ENCODE data around the gene ESF1. TPM values are rescaled to one million over a fixed set of nuclear protein-coding genes. Genes with fewer than 3 reads are reported as not detected.

ESF1 gene
- total RNA-seq, 4 donors from 2014 or later, result 3.1 to 18.0 (median 13.2) TPM

DNA sequence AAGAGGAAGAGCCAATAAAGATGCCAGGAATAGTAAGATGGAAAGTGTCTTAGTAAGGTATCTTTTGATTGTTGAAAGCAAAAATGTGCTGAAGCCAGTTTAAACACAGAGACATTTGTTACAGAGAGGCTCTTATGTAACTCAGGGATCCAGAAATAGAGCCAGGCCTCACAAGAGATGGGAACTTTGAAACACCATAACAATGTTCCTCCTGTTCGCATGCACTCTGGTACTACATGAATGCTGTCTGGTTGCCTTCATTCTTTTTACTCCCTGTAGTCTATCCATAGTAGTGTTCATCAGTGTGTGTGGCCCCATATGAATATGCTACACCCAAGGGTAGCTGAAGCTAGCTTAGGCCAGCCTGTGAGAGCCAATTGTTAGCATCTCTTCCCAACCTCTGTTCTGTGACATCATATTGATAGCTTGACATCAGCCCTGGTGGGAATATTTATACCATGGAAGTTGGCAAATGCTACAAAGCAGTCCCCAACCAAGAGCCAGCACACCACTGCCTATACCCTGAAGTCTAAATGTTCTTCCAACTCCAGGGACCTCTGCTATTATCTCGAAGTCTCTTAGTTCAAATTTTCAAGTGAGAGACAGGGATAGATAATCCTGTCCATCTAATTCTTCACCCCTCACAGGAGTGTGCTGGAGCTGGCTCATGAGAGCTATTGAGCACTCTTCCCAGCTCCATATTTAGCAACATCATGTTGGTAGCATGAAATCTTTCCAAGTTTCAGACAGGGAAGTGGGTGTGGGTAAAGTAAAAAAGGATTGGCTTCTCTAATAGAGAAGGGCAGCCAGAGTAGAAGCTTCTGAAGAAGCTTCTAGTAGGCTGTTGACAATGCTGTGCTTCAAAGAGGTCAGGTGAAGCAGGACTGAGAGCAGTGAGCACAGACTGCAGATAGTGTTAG lies 7.1 kb upstream of the ESF1 start:
- no peaks in the 10 kb centered on the region for H3K9me3 ChIP-seq
- no peak overlapping the region for H3K27ac ChIP-seq
- DNase-seq, result no peak
- H3K27me3 ChIP-seq, result no peaks in the 10 kb centered on the region
- intact Hi-C loops (cut with DNase I; ENCODE audit: low total_unique reads), result no loop called here
- no peak overlapping the region for H3K4me3 ChIP-seq
- no peaks in the 10 kb centered on the region for H3K36me3 ChIP-seq
- TF ChIP-seq POLR2A (IDR thresholded peaks at IDR 0.05) (no peak), CTCF (IDR thresholded peaks at IDR 0.05) (no peak)
- H3K4me1 ChIP-seq, result no peaks in the 10 kb centered on the region

GRCh38 chr20:13790708-13791107 lies 6.0 kb upstream of the ESF1 start:
- no peak overlapping the region for H3K4me3 ChIP-seq
- intact Hi-C loops (cut with DNase I; ENCODE audit: low total_unique reads), result no loop called here
- TF ChIP-seq POLR2A (IDR thresholded peaks at IDR 0.05) (no peak), CTCF (IDR thresholded peaks at IDR 0.05) (no peak)
- no peak for DNase-seq
- H3K9me3 ChIP-seq, result no peaks in the 10 kb centered on the region
- H3K27ac ChIP-seq, result no peak overlapping the region
- H3K27me3 ChIP-seq, result no peaks in the 10 kb centered on the region
- H3K36me3 ChIP-seq, result no peaks in the 10 kb centered on the region
- H3K4me1 ChIP-seq, result no peaks in the 10 kb centered on the region

GRCh38 chr20:13788167-13788834 lies 3.6 kb upstream of the ESF1 start:
- H3K27ac ChIP-seq, result no peak overlapping the region
- no peaks in the 10 kb centered on the region for H3K36me3 ChIP-seq
- TF ChIP-seq CTCF (IDR thresholded peaks at IDR 0.05) (peak; percentile 13 to 37 (median 25)), POLR2A (IDR thresholded peaks at IDR 0.05) (no peak)
- DNase-seq, result peak in 1 of 2 donors; percentile 18
- H3K27me3 ChIP-seq, result no peaks in the 10 kb centered on the region
- H3K4me1 ChIP-seq, result peaks cover 0 to 4% of the 10 kb centered on the region in 2 donors
- H3K4me3 ChIP-seq, result no peak overlapping the region
- H3K9me3 ChIP-seq, result no peaks in the 10 kb centered on the region
- intact Hi-C loops (cut with DNase I; ENCODE audit: low total_unique reads), result no loop called here

GRCh38 chr20:13786143-13786828 lies 1.6 kb upstream of the ESF1 start:
- no peak for TF ChIP-seq CTCF (IDR thresholded peaks at IDR 0.05)
- TF ChIP-seq POLR2A (IDR thresholded peaks at IDR 0.05), result no peak
- no peaks in the 10 kb centered on the region for H3K9me3 ChIP-seq
- intact Hi-C loops (cut with DNase I; ENCODE audit: low total_unique reads), result no loop called here
- H3K4me1 ChIP-seq, result peaks cover 0 to 4% of the 10 kb centered on the region in 2 donors
- no peaks in the 10 kb centered on the region for H3K36me3 ChIP-seq
- H3K4me3 ChIP-seq, result peak overlapping the region; percentile 74 to 86
- H3K27me3 ChIP-seq, result no peaks in the 10 kb centered on the region
- DNase-seq, result no peak
- H3K27ac ChIP-seq, result no peak overlapping the region
